IPS-NIHi7 (cell line): ENCODE data around the gene PLXNB3.

Experiments used
- DNase-seq: peaks from one replicate; pipeline ENCODE4 v3.0.0; 2012; ENCODE audit warnings: mixed read lengths; ENCODE audit errors: extremely low spot score

Gene PLXNB3

DNA sequence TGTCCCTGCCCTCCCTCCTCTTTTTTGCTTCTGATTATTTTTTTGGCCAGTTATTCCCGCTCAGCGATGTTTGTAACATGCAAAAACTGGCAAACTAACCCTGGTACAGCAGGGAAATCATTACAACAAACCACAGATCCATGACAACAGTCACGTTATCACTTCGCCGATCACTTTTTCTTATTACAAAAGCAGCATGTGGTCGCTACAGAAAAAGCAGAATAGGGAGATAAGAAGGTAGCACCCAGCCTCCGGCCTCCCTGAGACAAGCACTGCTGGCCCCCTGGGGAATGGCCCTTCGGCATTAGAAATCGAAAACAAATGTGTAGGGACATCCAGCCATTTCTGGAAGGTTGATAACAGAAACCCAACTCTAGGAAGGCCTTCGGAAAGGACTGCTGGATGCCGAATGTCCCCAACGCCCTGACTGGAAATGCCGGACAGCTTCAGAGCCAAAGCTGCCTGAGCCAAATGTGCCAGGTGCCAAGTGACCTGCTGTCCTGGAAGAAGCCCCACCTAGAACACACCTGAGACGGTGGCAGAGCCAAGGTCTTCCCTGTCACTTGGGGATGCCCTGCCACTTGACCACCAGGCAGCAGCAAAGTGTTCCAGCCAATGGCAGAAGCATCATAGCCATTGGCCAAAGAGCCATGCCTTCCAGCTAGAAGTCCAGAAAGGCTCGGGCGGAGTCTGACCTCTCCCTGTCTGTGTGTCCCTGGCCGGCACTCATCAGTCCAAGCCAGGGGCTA is 27.2 kb downstream of the PLXNB3 start:
- no peak for DNase-seq

DNA sequence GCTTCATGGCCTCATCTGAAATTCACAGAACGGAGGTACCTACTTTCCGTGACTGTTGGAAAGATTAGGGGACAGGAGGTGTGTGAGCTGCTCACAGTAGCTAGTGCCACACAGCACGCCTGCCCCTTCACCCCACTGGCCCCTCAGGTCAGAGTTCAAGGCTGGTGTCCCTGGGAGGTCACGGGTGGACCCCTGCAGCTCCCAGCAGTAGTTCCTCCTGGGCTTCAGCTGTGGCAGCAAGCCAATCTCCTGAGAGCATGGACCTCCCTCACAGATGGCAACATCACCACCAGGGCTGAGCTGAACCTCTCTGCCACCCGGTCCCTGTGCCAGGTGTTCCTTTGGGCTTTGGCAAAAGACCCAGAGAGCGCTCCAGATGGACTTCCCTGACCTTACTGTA is 28.3 kb downstream of the PLXNB3 start:
- DNase-seq, result no peak

DNA sequence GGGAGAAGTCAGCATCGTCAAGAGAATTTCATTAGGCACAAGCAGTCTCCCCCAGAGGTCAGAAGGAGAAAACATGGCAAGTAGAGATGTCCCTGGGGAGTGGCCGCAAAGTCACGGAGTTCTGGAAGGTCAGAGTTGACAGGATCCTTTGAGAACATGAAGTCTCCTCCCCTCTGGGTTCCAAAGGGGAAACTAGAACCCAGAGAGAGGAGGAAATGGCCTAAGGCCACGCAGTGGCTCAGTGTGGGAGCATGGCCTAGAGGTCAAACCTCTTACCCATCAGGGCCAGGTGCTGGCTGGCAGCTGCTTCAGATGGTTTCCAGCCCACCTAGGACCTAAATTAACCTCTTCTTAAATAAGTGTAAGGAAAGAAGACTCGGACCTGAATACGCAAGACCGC is 29.2 kb downstream of the PLXNB3 start:
- no peak for DNase-seq

DNA sequence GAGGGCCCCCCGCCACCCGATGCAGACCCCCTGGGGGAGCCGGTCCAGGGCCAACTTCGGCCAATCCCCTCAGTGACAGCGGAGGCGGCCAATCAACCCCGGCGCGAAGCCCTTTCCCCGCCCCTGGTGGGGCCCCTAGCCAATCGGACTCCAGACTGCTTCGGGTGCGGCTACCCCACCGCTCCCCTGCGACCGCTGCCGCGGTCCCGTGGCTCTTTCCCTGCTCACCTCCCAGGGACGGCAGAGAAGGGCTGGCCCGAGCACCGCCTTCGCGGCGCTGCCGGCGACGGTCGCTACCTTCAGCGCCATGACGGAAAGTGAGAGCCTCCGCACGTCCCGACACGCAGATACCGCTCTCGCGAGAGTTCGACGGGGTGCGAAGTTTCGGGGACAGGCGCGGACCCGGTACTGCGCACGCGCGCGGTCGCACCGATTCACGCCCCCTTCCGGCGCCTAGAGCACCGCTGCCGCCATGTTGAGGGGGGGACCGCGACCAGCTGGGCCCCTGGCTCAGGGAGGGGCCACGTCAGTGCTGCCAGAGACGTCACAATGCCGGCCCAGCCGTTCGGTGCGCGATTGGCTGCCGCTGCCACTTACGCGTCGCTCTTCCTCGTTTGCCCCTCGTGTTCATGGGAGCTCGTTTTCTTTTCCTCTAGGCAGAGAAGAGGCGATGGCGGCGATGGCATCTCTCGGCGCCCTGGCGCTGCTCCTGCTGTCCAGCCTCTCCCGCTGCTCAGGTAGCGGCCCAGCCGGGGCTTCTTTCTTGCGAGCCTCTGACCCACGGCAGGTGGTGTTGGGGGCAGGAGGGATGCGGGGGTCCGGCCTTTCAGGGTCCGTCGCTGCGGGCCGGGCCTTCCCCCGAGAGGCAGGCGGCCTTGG is 30.2 kb downstream of the PLXNB3 start, which contains the start of the genes IDH3G and SSR4:
Gene IDH3G (minus strand): TSS at position 358 of the 879 bp plus-strand sequence. CDS start 49 bp downstream, at position 309.
Gene SSR4 (plus strand): TSS at position 651 of the 879 bp plus-strand sequence. CDS start 20 bp downstream, at position 671.
- peak; percentile 96 for DNase-seq

DNA sequence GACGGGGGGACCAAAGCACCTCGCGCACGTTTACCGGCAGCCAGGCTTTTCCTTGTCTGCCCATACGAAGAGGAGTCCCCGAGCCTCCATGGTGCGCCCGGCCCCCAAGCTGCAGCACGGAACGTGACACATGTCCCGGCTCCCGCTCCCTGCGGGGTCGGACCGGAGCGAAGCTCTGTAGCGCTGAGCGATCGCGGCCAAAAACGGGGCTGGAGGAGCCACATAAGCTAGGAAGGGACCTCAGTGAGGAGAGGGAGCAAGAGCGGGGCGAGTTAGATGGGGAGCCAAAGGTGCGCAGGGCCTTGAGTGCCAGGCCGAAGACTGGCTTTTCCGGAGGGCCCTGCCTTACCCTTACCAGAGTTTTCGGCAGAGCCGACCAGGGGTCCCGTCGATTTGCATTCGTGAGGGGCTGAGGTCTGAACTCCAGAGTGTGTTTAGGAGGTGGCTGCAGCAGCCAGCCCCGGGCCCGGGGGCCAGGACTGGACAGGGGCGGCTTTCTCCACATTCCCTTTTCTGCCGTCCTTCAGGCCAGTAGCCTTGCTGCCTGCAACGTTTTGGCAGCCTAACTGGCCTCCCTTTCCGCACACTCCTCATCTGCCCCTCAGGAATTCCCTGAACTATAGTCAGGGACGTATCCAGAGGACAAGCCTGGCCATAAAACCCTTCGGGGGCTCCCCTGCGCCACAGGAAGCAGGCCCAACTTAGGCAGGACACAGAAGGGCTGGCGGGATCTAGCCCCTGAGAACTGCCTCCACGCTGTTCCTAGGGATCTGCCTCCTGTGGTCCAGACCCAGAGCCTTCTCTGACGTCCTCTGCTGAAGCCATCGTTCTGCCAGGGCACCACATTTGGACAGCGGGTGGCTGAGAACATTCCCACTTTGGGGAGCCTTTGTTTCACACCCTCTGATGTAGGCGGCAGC is 31.1 kb downstream of the PLXNB3 start:
- no peak for DNase-seq

DNA sequence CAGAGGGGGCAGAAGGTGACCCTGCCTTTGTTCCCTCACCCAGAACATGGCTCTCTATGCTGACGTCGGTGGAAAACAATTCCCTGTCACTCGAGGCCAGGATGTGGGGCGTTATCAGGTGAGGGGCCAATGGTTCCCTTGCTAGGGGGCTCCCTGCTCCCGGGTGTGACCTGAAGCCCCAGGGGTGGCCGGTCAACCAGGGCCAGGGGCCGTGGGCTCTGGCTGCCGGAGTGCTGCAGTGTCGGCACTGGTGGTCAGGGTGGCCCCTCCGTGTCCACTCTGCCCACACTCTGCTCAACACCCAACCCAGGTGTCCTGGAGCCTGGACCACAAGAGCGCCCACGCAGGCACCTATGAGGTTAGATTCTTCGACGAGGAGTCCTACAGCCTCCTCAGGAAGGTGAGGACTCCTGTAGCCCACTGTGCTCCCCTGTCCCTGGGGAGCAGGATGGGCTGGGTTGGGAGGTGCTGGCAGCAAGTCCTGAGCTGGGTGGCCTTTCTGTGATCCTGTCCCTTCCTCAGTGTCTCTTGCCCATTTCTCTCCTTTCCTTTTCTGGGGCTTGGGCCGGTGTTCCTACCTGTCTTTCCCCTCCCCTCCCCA is 33.5 kb downstream of the PLXNB3 start:
- DNase-seq, result no peak

DNA sequence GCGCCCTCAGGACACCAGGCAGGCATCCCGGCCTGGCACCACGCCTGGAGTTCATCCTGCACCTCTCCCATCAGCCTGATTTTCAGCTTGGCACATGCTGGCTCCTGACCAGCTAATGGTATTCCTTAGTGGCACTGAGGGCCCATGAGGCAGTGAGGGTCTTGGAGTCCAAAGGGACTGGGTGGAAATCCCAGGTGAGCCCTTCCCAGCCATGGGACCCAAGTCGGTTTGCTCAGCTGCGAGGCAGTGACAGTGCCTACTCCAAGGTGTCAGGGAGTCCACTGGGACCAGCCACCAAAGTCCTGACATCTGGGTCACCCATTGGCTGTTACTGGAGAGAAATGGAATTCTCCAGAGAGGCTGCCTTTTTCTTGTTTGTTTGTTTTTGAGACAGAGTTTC is 35.3 kb downstream of the PLXNB3 start:
- no peak for DNase-seq

DNA sequence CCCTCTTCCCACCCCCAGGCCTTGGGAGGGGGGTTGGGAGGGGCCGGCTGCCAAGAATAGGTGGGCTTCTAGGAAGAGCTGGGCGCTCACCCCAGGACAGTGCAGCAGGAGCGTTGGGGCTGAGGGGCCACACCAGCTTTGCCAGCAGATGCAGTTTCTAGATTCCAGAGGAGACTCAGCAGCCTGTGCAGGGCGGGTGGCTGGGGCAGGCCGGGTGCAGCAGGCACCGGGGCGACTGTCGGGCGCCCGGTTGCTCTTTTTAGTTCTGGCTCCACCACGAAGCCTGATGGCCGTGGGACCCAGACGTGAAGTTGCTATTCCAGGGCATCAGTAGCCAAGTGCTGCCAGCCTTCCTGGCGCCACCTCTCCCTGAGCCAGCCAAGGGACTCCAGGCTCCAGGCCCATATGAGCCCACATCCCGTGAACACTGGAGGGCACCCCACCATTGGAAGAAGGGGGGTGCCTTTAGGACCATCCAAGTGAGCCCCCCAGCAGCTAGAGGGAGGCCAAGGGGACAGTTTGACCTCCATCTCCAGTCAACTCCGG is 36.2 kb downstream of the PLXNB3 start:
- no peak for DNase-seq

DNA sequence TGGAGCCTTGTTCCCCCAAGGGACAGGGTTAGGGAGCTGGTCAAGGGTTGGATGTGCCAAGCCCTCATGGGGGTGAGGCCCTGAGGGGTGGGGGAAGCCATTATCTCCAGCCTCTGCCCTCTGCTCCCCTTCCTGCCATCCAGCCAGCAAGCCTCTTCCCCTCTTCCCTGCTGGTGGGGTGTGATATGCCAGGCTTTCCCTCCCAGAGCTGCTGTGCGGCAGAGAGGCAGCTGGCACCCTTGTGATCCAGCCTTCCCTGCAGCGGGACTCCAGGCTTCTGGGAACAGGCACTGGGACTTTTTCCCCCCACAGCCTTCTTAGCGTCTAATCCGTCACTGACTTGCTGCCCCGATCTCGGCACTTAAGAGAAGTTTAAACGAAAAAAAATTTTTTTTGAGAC is 36.7 kb downstream of the PLXNB3 start:
- DNase-seq, result no peak

DNA sequence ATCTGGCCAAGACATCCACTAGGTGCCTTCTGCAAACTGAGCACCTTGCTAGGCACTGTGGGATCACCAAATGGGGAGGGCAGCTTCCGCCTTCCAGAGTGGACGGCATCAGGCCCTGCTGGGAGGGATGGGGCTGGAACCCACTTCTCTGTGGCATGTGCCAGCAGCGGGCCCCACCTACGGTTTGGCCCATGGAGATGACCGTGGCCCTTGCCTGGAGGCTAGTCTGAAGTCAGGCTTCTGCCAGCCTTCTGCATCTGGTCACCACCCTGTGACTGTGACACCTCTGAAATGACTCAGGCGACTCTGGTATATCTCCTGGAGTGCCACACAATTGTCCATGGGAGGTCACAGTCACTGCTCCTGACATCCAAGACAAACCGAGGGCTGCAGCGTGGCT is 37.6 kb downstream of the PLXNB3 start:
- DNase-seq, result no peak

DNA sequence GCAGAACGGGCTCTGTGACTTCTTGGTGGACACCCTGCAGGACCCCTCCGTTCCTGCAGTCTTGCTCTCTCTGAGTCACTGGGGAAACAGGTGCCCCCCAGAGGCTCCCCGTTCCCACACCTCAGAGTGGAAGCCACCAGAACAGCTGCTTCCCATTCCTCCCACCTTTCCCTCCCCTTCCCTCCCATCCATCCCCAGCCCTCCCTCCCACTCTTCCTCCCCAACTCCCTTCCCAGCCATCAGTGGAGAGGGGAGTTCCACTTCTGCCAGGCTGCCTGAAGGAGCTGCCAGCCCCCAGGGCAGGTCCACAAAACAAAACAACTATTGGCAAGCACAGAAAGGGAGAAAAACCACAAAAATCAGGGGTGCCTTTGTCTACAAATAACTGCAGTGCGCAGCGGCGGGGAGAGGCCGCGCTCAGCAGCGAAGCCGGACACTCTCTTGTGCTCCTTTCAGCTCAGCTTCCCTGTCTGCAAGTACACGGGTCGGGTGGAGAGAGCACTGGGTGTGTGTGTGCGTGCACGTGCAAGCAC is 38.5 kb downstream of the PLXNB3 start:
- no peak for DNase-seq

DNA sequence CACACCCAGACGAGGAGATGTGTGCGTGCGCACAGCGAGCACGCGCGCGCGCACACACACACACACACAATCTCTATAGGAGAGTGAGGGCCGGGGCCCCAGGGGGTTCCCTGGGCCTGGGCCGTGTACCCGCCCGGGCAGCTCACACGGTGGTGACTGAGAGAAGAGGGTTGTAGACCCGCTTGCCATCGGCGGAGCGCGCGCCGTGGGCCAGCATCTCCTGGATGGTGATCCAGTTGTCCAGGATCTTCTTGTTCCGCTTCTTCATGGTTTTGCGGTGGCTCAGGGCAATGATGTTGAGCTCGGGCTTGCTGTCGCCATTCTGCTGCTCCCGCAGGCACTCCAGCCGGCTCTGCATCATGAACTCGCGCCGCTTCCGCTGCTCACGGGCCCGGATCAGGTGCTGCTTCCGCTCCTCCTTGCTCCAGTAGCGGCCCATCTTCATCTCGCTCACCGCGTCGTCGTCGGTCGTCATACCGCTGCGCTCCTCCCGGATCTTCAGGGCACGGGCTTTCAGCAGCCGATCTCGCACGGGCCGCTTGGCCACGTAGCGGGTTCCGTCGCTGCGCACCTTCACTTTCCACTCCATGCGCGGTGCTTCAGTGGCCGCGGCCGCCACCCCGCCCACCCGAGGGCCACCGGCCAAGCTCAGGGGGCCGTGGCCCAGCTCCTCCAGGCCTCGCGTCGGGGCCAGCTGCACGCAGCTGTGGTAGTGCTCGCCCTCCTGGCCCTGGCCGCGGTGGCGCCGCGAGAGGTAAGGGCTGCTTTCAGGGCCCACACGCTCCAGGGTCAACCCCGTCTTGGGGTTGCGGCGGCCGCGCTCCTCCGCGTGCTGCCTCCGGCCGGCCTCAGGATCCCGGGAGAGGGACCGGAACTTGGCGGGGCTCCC is 39.4 kb downstream of the PLXNB3 start:
- no peak for DNase-seq

DNA sequence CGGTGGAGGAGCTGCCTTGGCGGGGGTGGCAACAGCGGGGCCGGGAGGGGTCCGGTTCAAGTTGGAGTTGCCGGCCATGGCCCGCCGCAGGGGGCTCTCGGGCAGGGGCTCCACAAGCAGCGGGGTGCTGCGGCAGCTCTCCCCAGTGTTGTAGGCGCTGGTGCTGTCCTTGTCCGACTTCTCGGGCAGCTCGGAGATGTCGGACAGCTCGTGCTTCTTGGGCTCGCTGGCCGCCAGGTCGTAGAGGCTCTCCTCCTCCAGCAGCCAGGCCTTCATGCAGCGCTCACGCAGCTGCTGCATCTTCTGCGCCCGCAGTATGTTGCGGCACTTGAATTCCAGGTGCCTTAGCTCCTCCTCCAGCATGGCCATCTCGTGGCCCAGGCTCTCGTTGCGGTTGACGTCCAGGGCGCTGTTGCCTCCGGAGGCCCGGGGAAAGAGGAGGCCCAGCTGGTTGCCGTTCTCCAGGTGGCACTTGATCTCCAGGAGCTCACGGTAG is 40.1 kb downstream of the PLXNB3 start:
- DNase-seq, result no peak

DNA sequence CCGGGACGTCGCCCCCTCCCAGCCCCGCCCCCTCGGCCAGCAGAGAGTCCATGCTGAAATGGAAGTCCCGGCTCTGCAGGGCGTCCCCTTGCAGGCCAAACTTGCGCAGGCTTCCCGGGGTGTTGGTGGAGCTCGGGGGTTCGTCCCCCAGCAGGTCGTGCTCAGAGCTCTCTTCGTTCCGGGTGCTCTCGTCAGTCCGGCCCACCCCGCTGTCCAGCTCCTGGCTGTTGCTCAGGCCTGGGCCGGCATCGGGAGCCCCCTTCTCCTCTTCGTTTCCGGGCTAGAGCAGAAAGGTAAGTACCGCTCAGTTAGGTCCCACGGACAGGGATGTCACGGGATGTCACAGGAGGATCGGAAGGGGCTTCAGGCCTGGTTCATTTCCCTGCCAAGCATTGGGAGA is 40.6 kb downstream of the PLXNB3 start:
- DNase-seq, result no peak

DNA sequence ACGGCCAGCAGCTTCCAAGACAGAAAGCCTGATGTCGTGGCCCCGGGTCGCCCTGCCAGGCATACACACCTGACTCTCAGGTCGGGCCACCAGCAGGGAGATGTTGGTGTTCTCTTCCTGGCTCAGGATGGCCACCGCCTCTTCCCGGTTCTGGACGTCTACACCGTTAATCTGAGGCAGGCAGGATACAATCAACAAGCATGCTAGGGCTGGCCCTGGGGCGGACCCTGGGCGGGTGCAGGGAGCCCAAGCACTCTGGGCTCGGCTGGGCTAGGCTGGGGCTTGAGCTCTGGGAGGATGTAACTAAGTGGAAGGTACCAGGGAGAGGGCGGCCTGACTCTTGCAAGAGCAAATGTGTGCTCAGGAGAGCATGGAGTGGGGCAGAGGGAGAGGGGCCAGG is 41.4 kb downstream of the PLXNB3 start:
- DNase-seq, result no peak

DNA sequence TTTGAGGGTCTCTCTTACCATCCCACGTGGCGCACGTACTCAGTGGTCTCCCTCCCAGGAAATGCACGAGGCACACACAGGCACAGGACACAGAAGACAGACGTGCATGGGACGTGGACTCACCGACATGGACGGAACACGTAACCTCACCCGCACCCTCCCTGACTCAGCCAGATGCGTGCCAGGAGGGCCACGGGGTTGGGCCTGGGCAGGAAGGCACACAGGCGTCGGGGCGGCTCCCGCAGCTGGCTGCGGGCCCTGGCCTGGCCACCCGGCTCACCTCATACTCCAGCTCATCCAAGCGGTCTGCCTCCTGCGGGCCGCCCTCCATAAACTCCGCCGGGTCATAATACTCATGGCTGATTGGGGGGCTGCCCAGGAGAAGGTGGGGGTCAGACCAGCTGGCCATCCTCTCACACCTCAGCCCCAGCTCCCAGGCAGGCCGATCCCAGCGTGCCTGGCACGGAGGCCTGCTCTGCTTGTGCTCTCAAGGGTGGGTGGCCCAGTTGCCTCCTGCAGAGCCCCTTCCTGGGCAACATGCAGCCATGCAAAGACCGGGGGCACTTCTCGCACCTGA is 43.0 kb downstream of the PLXNB3 start:
- no peak for DNase-seq

DNA sequence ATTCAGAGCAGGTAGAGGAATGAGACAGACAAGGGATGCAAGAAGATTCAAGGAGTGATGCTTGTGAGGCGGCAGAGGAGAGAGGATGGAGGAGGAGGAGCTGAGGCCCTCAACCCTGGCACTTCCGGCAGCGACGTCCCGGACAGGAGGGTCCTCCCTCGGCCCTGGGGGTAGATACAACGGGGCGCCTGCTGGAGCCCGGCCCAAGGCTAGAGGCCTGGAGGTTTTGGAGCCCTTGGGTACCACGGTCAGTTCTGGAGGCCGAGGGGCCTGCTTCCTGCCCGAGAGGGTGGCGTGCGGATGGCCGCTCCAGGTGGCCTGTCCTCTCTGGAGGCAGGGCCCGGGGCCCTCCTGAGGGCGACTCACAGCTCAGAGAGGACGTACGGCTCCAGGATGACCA is 43.9 kb downstream of the PLXNB3 start:
- DNase-seq, result no peak

DNA sequence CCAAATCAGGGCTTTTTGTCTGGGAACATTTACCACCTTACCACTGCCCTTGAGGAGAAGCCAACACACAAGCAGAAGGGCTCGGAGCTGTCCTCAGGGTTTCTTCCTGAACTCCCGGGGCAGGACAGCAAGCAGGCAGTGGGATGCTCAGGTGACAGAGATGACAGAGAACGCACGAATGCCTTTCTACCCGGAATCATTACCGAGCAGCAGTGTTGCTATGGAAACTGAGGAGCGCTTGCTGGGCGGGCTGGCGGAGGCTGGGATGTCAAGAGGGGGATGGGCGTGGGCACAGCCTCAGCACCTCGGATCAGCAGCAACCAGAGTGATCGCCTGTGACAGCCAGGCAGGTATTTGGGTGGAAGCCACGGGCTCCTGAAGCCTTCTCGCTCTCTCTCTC is 48.2 kb downstream of the PLXNB3 start:
- no peak for DNase-seq

DNA sequence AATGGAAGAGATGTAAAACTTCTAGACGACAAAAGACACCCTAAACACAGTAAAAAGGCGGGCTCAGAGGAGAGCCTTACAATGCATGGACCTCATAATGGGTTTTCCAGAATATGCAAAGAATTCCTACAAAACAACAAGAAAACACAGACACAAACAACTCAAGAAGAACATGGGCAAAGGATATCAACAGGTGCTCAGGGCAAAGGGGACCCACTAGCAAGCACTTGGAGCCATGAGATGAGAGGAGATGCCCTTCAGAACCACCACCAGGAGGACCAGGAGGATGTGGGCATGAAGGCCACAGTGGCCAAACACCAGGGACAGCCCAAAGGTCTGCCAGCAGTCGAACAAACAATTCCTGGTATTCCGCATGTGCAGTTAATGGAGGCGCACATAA is 49.1 kb downstream of the PLXNB3 start:
- no peak for DNase-seq
